Ammon's horn (tissue), 1 donor: ENCODE measurements around the gene MBTPS2.
"Not testable (repeated sequence)": the region's sequence is repeated elsewhere in the genome, so short reads cannot be mapped to it uniquely, and the experiment has no call there.

Experiments
- DNase-seq: peaks from one replicate; pipeline ENCODE4 v3.0.0-alpha.2; 2016; ENCODE audit warnings: low spot score

MBTPS2 gene

DNA sequence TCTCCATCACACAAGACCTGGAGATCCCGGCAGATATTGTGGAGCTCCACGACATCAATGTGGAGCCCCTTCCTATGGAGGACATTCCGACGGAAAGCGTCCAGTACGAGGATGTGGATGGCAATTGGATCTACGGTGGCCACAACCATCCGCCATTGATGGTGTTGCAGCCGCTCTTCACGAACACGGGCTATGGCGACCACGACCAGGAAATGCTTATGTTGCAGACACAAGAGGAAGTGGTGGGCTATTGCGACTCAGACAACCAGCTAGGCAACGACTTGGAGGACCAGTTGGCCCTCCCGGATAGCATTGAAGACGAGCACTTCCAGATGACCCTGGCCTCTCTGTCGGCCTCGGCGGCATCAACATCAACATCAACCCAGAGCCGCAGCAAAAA is 17.1 kb downstream of the MBTPS2 start:
- no peak for DNase-seq

DNA sequence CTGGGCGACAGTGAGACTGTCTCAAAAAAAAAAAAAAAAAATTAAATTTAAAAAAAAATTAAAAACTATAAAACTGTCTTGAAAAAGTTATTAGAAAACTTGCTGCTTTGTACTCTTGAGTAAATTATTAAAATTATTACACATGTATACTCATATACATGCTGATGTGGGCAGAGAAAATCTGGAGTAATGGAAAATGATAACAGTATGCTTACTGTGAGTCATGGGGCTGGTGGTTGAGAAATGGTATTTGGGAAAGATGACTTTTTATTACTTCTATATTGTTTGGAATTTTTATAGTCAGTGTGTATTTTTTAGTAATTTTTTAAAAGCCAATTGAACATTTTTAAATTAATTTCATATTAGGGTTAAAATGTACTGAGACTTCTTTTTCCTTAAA is 23.8 kb downstream of the MBTPS2 start:
- no peak for DNase-seq

DNA sequence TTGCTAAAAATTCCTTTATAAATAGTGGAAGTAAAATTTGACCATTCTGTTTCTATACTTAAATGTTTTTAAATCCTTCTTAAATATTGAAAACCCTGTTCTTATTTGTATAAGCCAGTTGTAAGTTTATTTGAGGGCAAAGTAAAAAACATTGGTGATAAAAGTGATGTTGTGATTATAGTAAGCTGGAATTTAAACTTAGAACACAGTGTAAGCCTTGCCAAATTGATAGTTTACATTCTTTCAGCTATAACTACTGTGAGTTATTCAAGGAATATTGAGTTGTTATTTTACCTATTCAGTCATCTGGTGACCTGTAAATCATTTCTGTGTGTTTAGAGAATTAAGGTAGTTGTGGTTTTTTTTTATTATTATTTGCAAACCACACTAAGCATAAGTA is 26.0 kb downstream of the MBTPS2 start:
- no peak for DNase-seq

DNA sequence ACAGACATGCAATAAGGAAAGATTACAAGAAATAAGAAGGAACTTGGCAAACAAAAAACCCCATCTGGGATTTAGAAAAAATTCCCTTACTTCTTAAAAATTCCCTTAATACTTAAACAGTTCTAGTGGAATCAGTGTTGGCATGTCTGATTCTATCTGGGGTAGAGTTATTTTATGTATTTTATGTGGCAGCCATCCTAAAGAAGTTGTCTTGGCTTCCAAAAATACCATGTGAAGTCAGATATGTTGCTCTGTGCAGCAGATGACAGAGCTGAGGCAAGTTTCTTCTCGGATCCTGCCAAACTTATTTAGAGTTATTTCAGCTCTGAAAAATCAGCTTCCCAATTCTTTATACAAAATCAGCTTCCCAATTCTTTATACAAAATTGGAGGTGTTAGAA is 31.1 kb downstream of the MBTPS2 start:
- DNase-seq: no peak

DNA sequence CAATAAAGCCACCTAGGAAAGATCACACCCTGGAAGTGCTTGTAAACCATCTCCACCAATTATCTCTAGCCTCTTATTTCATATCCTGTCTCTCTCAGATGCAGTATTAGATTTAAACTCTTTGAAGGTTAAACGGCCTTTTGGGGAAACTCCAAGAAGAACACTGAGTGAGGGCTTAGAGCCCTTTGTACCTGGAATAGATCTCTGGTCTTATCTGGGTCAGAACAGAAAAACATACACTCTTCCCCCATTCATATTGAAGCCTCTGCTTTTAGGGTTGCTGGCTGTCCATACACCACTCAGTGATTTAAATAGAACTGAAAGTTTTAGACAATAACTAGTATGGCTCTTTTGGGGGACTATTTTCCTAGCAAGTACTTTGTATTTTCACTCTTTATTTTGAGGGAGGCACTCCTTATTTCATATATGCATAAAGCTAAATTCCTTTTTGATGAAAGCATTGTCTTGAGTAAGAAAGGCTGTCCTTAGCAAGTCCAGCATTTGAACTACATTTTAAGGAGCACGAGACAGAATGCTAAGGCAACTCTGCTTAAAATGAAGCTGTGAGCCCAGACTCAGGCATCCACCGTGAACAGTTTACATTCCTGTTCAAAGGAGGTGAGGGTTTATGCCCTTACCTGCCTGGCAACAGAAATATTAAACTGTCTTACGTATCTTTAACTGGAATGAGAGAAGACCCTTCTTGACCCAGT is 33.8 kb downstream of the MBTPS2 start:
- DNase-seq: no peak

DNA sequence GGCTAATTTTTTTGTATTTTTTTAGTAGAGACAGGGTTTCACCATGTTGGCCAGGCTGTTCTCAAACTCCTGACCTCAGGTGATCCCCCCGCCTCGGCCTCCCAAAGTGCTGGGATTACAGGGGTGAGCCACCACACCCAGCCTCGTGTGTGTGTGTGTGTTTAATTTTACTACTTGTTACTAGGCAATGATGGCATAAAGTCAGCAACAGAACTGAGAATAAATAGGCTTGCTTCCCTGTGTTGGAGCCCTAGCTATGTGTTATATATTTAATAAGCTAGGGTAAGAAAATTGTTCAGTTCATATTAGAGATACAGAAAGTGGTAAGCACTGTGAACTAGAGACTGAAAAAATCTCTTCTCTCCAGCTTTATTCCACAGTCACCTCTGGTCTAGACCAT is 34.8 kb downstream of the MBTPS2 start:
- not testable (repeated sequence) for DNase-seq

DNA sequence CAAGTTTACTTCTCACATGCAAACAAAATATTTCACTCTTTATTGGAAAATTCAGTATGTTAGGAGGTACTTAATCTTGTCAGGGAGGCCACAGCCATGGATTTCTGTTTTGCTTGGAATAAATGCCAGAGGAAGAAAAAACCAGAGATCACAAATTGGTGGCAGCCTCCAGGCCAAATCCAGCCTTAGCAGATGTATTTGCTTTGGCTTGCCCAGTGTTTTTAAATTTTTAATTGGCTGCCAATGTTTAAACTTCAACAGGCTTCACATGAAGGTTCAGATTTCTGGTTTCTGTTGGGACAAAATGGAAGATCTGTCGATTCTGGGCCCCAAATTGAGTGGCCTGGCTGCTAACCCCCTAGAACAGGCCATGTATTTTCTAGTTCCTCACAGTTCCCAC is 35.6 kb downstream of the MBTPS2 start:
- DNase-seq: no peak

DNA sequence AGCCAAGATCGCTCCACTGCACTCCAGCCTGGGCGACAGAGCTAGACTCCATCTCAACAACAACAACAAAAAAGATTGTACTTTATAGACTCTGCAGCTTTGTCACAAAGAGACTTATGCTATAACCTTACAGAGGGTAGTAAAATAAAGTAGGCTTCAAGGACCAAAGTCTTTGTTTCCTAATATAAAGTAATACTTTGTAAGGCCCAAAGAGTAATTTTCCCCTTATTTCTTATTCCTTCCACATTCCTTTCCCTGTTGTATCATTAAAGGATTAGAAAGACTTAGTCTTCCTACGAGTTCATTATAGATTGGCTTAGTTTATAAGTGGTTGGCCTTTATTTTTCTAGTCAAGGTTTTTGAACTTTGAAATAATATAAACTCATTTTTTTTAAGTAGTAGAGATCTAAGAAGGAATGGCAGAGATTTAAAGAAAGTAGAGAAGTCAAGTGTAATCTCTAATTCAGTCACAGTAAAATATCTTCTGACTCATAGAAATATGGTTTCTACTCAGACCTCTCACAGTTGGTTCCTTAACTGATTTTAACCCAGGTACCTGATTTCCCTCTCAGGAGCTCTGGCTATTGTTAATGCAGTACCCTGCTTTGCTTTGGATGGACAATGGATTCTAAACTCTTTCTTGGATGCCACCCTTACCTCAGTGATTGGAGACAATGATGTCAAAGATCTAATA is 42.6 kb downstream of the MBTPS2 start:
- no peak for DNase-seq

DNA sequence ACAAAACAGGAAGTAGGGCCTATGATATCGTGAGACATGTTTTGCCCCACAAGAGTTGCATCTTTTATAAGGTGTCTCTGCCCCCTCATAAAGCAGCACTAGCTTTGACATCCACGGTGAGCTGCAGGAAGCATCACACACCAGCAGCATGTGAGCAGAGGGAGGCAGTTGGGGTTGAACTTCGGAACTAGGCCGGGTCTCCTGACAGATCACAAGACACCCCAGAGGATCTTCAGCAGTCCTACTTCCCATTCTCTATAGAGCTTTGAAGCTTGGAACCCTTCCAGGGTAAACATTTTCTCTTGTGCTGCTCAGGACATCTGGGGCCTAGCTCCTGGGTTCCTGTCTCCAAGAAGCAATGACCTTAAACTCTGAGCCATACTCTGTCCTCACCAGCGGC is 43.8 kb downstream of the MBTPS2 start:
- DNase-seq: peak; percentile 35

DNA sequence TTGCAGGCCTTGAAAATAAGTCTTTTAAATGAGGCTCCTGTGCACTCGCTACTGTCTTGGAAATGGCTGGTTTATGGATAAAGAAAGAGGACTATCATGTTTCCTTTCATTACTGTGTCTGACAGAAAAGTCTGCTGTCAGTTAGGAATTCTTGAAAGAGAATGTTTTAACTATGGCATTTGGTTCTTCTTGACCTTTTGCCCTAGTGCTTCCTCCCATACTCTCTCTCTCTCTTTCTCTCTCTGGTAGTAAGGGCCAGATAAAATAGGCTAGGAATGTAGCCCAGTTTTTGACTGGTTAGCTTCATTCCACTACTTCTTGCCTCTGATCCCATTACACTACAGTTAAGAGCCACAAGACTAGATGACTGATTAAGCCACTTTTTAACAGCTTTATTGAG is 46.2 kb downstream of the MBTPS2 start:
- no peak for DNase-seq

DNA sequence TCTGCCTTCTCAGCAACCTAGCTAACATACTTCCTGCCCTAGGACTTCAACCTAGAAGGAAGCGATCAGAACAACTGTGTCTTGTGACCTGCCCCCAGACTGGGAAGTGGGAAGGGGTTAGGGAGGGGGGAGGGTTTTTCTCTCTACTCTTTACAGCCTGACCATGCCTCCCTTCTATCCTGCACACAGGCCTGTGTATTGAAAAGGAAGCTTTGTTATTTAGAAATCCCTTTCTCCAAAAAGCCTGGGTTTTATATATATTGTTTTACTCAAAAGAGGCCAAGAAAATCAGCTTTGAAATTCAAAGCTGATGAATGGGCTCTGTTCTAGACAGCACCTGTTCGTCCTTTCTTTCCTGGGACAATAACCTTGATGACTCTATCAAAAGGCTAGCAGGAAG is 65.9 kb downstream of the MBTPS2 start:
- DNase-seq: peak; percentile 10

DNA sequence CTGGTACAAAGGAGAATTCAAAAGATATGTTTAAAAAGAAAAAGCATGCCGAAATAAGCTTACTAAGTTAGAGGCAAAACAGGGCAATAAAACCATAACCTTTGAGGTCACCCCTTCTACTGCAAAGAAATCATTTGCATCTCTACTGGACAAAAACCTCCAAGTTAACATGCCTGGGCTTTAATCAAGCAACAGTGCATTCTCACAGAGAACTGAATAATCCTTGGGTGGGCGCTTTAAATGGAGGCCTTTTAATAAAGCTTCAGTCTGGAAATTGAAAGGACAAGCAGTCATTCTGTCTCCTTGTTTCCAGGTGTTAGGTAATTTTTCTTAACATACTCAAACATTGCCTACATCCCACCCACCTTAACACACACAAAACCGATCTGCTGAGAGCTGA is 66.5 kb downstream of the MBTPS2 start:
- DNase-seq: no peak

DNA sequence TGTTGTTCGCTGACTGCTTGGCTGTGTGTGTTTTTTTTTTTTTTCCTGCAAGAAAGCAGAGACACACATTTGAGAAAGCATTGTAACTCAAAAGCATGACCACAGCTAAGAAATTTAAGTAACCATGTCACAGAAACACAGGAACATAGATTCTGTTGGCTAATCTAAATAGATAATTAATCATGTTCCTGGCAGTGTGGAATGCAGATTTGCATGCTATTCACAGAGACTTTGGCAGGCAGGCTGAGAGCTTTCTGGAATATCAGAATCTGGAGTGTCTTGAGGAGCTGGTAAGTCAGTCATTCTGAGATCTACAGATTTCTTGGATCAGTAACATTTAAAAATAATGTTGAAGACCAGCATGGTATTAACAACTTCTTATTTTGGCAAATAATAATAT is 67.8 kb downstream of the MBTPS2 start:
- no peak for DNase-seq

DNA sequence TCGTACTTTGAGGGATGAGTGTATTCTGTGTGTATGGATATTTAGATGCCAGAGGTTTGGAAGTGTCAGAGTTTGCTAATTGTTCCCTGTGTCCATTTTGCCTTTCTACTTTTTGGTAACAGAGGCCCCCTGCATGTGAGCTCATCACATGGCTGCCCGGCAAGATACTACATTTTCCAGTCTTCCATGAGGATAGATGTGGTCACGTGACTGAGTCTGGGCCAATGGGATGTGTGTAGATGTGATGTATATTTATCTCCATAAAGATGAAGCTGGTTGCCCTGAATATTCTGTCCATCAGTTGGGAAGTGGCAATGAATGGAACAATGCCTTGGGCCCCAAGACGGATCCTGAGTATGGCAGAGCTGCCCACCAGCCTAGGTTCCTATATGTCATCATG is 72.1 kb downstream of the MBTPS2 start:
- DNase-seq: no peak

DNA sequence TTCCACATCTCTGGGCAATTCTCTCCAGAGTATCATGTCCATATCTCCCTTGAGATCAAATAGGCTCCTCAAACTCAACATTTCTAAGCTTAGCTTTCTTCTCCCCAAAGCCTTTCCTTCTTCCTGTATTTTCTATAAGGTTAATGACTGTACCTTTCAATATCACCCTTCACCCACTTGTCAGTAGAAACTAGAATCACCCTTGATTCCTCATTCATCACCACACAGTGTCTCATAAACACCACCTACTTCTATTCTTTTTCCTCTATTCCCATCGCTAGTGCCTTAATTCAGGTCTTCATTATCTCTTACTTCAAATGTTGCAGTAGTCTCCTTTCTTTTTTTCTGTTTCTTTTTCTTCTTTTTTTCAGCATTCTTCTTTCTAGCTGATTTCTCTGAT is 72.8 kb downstream of the MBTPS2 start:
- DNase-seq: no peak

DNA sequence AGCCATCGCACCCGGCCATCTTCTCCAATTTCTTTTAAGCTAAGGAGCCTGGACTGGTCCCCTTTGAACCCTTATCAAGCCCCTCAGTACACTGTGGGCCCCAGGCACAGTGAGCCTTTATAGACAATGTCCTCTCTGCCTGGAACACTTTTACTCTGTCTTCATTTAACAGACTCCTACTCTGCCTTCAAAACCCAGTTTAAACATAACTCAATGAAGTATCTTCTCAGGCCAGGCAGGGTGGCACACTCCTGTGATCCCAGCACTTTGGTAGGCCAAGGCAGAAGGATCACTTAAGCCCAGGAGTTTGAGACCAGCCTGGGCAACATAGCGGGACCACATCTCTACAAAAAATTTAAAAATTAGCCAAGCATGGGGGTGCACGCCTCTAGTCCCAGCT is 73.6 kb downstream of the MBTPS2 start:
- DNase-seq: no peak

DNA sequence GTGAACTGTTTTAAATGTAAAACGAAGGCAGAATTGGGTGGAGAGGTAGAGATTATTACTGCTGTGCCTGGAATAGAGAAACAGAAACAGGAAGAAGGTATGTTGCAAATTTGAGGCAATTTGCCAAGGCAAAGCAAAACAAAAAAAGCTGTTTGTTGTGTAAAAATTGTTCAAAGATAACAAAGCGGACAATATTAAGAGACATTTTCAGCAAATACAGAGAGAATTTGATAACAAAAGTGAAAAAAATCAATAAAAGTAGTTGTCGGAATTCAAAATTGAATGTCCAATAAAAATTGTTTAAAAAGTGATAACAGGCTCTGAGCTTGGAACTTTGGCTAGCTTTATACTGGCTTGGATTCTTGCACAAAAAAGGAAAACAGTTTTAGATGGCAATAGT is 86.7 kb downstream of the MBTPS2 start:
- DNase-seq: no peak

DNA sequence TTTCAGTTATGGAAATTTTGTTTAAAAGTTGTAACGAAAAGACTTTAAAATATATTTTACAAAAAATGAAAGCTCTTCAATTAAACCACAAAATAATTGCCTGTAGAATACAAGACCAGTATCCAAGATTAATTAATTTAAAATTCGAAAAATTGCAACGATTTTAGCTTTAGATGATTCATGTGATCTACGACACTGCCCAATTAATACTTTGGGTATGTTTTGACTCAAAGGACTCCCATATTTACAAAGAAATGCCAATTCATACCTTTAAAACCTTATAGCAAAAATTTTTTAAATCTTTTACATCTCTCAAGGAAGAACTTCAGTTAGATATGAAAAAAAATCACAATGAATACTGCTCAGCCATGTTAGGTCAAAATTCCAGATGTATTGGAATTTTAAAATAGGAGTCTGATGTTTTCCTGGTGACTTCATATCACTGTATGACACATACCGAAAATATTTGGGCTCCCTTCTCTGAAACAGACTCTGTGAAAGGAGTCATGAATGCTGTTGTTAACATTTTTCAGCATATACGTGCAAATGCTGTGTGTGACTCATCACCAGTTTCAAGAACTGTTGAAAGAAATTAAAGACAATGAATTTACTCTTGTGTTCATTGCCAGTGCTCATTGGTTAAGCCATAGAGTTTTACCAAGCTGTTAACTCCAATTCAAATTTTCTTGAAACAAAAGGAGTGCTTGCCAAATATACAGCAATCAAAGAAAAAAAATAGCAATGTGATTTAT is 87.3 kb downstream of the MBTPS2 start:
- DNase-seq: no peak

DNA sequence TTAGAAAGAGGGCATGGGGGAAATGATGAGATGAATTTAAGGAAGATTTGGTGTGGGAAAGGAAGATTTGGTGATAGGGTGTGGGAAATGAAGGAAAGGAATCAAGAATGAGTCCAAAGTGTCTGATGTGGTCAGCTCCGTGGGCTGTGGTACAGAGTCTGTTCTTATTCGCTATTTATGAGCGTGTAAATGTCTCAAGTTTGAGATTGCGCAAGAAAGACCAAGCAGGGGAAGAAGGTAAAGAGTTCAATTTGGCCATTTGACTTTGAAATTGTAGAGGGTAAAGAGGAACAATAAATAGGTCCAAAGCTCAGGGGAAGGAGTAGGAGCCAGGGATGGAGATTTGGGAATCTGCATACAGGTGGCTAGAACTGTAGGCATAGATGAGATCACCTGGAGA is 89.8 kb downstream of the MBTPS2 start:
- DNase-seq: no peak

DNA sequence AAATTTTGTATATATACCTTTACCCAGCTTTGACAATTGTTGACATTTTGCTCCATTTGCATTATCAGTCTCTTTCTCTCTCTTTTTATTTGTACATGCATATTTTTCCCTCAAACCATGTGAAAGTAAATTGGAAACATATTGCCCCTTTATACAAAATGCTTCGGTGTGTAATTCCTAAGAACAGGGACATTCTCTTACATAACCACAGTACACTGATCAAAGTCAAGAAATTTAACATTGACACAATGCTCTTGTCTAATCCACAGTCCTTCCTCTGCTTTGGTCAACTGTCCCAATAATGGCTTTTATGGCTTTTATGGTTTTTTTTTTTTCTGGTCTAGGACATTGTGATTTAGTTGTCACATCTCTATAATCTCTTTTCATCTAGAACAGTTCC is 91.6 kb downstream of the MBTPS2 start:
- no peak for DNase-seq

DNA sequence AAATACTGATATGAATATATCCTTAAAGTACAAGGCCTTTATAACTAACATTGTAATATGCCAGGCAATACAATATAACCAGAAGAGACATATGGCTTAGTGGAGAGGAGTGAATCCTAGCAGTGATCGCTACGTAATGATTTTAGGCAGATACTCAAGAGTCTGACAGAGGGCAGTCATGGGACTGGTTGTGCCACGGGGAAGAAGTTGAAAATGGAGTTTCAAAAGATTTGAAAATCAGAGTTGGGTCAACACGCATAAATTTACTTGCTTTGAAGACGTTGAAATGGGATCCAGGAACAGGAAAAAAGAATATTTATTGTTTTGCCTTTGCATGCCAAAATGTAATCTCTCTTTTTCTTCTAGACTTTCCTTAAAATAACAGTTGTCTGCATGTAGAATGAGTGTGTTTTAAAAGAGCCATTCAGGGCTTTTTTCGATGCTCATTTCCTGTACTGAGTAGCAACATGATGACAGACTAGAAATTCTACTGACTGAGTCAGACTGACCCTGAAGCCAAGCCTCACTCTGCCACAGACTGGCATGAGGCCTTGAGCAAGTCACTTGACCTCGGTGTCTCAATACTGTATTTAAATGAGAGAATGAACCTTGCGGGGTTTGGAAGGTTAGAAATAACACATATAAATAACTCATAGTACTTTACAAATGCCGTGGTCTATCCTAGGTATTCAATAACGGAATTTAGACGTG is 93.0 kb downstream of the MBTPS2 start:
- no peak for DNase-seq

DNA sequence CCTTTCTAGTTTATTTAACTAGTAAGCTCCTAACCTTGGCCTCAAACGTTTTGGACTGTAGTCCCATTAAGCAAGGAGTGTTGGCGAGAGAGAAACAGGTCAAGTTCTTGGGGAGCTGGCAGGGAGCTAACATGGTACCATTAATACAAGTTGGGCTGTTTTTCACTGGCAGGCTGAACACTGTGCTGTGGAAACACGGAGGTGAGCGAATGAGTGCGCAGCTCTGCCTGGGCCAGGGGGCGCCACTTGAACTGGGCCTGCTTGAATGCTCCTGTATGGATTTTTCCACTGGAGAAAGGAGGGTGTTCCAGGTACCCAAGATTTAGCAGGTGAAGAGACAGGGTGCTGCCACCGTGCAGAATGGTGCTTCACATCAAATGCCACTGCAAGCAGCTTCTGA is 93.7 kb downstream of the MBTPS2 start:
- no peak for DNase-seq

DNA sequence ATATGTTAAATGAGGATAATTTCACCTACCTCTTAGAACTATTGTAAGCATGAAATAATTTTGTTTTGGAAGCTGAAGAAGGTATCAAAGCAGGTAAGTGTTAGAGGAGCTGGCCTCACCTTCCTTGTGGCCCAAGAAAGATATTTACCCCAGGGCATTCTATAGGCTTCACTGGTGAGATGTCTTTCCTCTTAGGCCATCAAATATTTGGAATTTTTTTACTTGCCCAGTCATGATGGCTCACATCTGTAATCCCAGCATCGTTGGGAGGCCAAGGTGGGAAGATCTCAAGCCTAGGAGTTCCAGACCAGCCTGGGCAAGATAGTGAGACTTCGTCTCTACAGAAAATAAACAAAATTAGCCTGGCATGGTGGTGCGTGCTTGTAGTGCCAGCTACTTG is 95.0 kb downstream of the MBTPS2 start:
- DNase-seq: no peak
